Measurements from ENCODE around the gene MAN1A1. TPM values are rescaled to one million over a fixed set of nuclear protein-coding genes. Genes with fewer than 3 reads are reported as not detected.

MAN1A1 gene
- total RNA-seq, 1 donor from 2014 or later, result 2.9 TPM

DNA sequence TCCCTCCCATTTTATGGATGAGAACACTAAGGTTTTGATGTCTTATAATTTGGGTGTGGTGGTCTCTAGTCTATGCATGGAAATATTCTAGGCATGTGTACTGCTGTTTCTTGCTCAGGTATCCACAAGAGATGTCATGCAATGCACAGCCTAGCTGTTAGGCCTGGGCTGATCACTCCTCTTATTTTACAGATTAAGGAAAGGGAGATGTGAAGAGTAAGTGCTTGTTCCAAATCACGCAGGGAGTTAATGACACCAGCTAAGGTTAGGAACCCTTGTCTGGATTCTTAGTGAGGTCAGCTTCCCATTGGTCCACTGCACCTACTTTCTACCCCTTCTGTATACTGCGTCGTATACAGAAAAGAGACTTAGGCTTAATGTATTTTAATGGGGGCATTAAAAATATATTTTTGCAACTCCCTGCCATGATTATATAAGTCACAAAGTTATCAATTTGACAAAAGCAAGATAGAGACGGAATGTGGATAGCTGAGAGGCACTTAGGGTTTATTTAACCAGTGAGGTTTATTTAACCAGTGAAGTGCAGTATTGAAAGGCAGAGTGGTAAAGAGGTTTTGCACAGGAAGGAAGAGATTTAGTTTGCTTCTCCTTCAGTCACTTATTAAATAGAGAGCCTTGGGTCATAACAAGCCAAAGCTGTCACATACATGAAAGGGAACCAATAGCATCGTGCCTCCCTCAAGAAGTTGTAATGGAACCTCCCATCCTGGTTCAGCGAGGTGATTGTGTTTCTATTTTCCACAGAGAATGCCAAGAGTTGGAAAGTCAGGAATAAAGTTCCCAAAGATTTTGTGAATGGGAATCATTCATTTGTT, 176.1 kb downstream of the MAN1A1 start:
- FAIRE-seq, result no peak
- DNase-seq (ENCODE audit: low read depth), result no peak
- H3K36me3 ChIP-seq (ENCODE audit: control insufficient read depth, insufficient read depth, low read length), result no peaks in the 10 kb centered on the region
- no peaks in the 10 kb centered on the region for H3K27me3 ChIP-seq (ENCODE audit: control insufficient read depth, insufficient read depth, low read length)
- TF ChIP-seq, protein P1, sequence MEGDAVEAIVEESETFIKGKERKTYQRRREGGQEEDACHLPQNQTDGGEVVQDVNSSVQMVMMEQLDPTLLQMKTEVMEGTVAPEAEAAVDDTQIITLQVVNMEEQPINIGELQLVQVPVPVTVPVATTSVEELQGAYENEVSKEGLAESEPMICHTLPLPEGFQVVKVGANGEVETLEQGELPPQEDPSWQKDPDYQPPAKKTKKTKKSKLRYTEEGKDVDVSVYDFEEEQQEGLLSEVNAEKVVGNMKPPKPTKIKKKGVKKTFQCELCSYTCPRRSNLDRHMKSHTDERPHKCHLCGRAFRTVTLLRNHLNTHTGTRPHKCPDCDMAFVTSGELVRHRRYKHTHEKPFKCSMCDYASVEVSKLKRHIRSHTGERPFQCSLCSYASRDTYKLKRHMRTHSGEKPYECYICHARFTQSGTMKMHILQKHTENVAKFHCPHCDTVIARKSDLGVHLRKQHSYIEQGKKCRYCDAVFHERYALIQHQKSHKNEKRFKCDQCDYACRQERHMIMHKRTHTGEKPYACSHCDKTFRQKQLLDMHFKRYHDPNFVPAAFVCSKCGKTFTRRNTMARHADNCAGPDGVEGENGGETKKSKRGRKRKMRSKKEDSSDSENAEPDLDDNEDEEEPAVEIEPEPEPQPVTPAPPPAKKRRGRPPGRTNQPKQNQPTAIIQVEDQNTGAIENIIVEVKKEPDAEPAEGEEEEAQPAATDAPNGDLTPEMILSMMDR (IDR thresholded peaks at IDR 0.05; ENCODE audit: insufficient read depth, low read length, severe bottlenecking), result no peak
- H3K4me3 ChIP-seq (ENCODE audit: low read depth, low read length), result no peak overlapping the region

DNA sequence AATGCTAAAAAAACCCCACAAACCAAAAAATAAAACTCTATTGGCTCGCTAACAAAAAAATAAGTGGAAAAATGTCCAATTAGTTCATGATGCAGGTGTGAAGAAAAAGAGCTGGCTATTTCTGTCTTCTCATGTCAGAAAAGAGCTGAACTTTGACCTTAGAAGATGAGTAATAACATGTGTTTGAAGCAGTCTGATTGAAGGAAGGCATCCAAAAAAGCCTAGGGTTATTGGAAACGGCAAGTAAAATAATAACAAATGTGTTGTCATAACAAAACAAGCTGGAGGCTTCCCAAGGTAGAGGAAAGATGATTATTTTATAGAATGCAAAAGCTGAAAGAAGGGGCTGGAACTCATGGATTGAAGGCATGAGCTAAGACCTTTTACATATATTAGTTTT, 176.7 kb downstream of the MAN1A1 start:
- Histone ChIP-seq H3K4me3 (ENCODE audit: low read depth, low read length) (no peak overlapping the region), H3K27me3 (ENCODE audit: control insufficient read depth, insufficient read depth, low read length) (no peaks in the 10 kb centered on the region), H3K36me3 (ENCODE audit: control insufficient read depth, insufficient read depth, low read length) (no peaks in the 10 kb centered on the region)
- FAIRE-seq, result no peak
- TF ChIP-seq, protein P1 (IDR thresholded peaks at IDR 0.05; ENCODE audit: insufficient read depth, low read length, severe bottlenecking), result no peak
- peak; percentile 55 for DNase-seq (ENCODE audit: low read depth)

DNA sequence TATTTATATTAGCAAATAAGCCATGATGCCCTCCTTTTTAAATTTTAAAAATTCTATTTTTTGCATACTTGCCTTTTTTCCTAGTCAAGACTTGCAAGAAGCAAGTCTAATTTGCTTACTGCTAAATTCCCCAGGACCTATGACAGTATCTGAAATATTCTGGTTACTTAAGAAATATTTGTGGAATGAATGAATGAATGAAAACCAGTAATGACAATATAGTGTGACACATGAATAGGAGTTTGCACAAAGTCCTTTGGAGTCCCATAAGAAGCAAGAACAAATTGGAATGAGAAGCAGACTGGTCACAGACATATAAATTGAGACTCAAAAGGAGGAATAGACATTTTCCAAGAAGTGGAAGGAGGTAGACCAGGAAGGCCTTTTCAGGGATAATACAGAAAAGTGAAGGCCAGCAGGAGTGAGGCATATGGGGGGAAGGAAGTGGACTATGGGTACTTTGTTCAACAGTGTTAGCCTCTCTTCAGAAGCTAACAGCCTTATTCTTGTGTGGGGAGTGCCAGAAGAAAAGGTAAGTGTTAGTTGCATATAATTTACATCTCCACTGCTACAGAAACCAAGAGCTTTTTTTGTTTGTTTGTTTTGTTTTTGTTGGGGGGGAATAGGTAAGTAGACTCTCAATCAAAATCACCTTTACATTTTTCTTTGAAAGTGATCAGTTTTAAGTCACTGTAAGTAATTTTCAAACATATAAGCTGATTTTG, 177.5 kb downstream of the MAN1A1 start:
- TF ChIP-seq, protein P1 (IDR thresholded peaks at IDR 0.05; ENCODE audit: insufficient read depth, low read length, severe bottlenecking), result no peak
- DNase-seq (ENCODE audit: low read depth) (no peak), FAIRE-seq (no peak)
- H3K36me3 ChIP-seq (ENCODE audit: control insufficient read depth, insufficient read depth, low read length), result no peaks in the 10 kb centered on the region
- H3K27me3 ChIP-seq (ENCODE audit: control insufficient read depth, insufficient read depth, low read length), result no peaks in the 10 kb centered on the region
- no peak overlapping the region for H3K4me3 ChIP-seq (ENCODE audit: low read depth, low read length)

DNA sequence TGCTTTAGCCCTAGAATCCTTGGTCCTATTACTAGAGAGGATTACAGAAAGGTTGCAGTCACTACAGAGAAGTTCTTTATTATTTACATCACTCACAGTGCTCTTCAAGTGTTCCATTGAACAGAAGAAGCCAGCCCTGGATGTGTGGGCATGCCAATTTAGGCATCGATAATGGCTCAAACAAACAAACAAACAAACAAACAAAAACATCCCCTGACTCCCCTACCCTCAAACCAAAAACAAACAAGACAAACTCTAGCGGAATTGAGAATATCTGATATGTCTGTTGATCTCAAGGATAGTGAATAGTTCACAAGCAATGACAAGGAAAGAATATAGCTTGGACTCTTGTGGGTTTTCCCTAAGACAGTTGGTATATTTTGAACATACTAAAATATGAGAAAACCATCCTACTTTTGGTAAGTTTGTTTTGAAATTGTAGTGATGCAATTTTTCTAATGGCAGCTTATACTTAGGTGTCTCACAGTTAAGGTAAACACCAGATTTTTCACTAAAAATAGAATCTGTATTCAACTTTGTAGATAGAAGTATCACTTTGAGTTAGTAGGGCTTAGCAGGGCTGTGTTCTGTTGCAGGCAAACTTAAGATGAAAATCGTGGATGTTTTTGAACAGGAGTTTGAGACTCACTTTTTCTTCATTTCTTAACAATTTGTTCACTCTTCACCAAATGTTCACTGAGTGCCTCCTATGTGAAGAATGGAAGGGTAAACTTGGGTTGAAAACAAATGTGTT, 178.3 kb downstream of the MAN1A1 start:
- TF ChIP-seq, protein P1 (IDR thresholded peaks at IDR 0.05; ENCODE audit: insufficient read depth, low read length, severe bottlenecking), result no peak
- peaks cover 2% of the 10 kb centered on the region for H3K27me3 ChIP-seq (ENCODE audit: control insufficient read depth, insufficient read depth, low read length)
- DNase-seq (ENCODE audit: low read depth) (no peak), FAIRE-seq (no peak)
- H3K4me3 ChIP-seq (ENCODE audit: low read depth, low read length), result no peak overlapping the region
- no peaks in the 10 kb centered on the region for H3K36me3 ChIP-seq (ENCODE audit: control insufficient read depth, insufficient read depth, low read length)

DNA sequence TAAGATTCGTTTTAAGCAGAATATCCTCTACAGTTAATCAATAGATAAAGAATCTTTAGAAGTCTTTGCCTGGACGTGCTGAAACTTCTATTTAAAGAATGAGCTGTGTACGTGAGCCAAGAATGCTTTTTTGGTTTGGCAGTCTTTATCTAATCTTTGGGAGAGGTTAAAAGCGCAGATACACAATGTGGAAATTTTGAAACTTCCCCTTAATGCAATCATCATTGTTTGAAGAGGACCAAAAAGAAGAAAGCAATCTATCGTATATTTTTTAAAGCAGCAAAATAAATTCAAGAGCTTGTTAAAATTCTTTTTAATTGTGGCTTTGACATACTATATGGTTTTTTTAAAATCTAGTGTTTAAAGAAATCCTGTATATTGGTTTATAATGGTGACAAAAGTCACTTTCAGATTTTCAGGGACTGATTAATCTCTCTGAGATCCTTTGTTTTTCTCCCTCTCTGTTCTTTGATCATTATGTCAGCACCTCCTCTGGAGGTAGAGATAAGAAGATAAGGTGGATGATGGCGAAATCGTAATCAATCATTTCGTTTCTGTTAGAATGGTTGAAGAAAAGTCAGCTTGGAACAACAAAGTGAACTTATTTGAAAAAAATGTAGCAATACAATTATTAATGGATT, 179.0 kb downstream of the MAN1A1 start:
- H3K27me3 ChIP-seq (ENCODE audit: control insufficient read depth, insufficient read depth, low read length), result peaks cover 3% of the 10 kb centered on the region
- H3K36me3 ChIP-seq (ENCODE audit: control insufficient read depth, insufficient read depth, low read length), result no peaks in the 10 kb centered on the region
- TF ChIP-seq, protein P1 (IDR thresholded peaks at IDR 0.05; ENCODE audit: insufficient read depth, low read length, severe bottlenecking), result no peak
- H3K4me3 ChIP-seq (ENCODE audit: low read depth, low read length), result no peak overlapping the region
- no peak for FAIRE-seq
- DNase-seq (ENCODE audit: low read depth), result peak; percentile 5

Measured in bronchial epithelial cell (primary cell).